Measurements from ENCODE around the gene COL5A2.

Gene COL5A2

GRCh38 chr2:189086710-189087109, 92.9 kb downstream of the COL5A2 start:
- Histone ChIP-seq H3K9ac (ENCODE audit: low read length) (no peak overlapping the region), H3K36me3 (replicated peaks; ENCODE audit: low read depth, low read length) (no peaks in the 10 kb centered on the region), H3K9me3 (ENCODE audit: insufficient read depth, low read length) (no peaks in the 10 kb centered on the region), H3K79me2 (ENCODE audit: low read length) (no peaks in the 10 kb centered on the region), H3K4me2 (ENCODE audit: low read length) (no peak overlapping the region), H4K20me1 (ENCODE audit: insufficient read depth, low read length) (no peaks in the 10 kb centered on the region), H3K4me1 (ENCODE audit: low read length) (no peaks in the 10 kb centered on the region), H3K27me3 (ENCODE audit: low read depth, low read length) (no peaks in the 10 kb centered on the region), H3K27ac (ENCODE audit: low read length) (no peak overlapping the region), H3K4me3 (ENCODE audit: low read length) (no peak overlapping the region), H2AFZ (ENCODE audit: low read depth, low read length) (no peak overlapping the region)
- TF ChIP-seq EZH2phosphoT487 (IDR thresholded peaks at IDR 0.05; ENCODE audit: low read depth) = no peak
- TF ChIP-seq CTCF (IDR thresholded peaks at IDR 0.05; ENCODE audit: low read depth, low read length) = no peak

GRCh38 chr2:189086250-189086649, 93.3 kb downstream of the COL5A2 start:
- no peaks in the 10 kb centered on the region for H3K36me3 ChIP-seq (replicated peaks; ENCODE audit: low read depth, low read length)
- H2AFZ ChIP-seq (ENCODE audit: low read depth, low read length) = no peak overlapping the region
- TF ChIP-seq CTCF (IDR thresholded peaks at IDR 0.05; ENCODE audit: low read depth, low read length) = no peak
- TF ChIP-seq EZH2phosphoT487 (IDR thresholded peaks at IDR 0.05; ENCODE audit: low read depth) = no peak
- no peaks in the 10 kb centered on the region for H3K79me2 ChIP-seq (ENCODE audit: low read length)
- no peaks in the 10 kb centered on the region for H3K4me1 ChIP-seq (ENCODE audit: low read length)
- H3K4me2 ChIP-seq (ENCODE audit: low read length) = no peak overlapping the region
- no peak overlapping the region for H3K27ac ChIP-seq (ENCODE audit: low read length)
- H4K20me1 ChIP-seq (ENCODE audit: insufficient read depth, low read length) = no peaks in the 10 kb centered on the region
- H3K9ac ChIP-seq (ENCODE audit: low read length) = no peak overlapping the region
- H3K4me3 ChIP-seq (ENCODE audit: low read length) = no peak overlapping the region
- no peaks in the 10 kb centered on the region for H3K27me3 ChIP-seq (ENCODE audit: low read depth, low read length)
- H3K9me3 ChIP-seq (ENCODE audit: insufficient read depth, low read length) = no peaks in the 10 kb centered on the region

GRCh38 chr2:189083606-189084005, 96.0 kb downstream of the COL5A2 start:
- no peak overlapping the region for H2AFZ ChIP-seq (ENCODE audit: low read depth, low read length)
- H3K4me3 ChIP-seq (ENCODE audit: low read length) = no peak overlapping the region
- H4K20me1 ChIP-seq (ENCODE audit: insufficient read depth, low read length) = no peaks in the 10 kb centered on the region
- no peak for TF ChIP-seq EZH2phosphoT487 (IDR thresholded peaks at IDR 0.05; ENCODE audit: low read depth)
- no peaks in the 10 kb centered on the region for H3K36me3 ChIP-seq (replicated peaks; ENCODE audit: low read depth, low read length)
- H3K79me2 ChIP-seq (ENCODE audit: low read length) = no peaks in the 10 kb centered on the region
- no peak overlapping the region for H3K9ac ChIP-seq (ENCODE audit: low read length)
- no peaks in the 10 kb centered on the region for H3K9me3 ChIP-seq (ENCODE audit: insufficient read depth, low read length)
- H3K4me1 ChIP-seq (ENCODE audit: low read length) = no peaks in the 10 kb centered on the region
- H3K27me3 ChIP-seq (ENCODE audit: low read depth, low read length) = no peaks in the 10 kb centered on the region
- H3K27ac ChIP-seq (ENCODE audit: low read length) = no peak overlapping the region
- no peak overlapping the region for H3K4me2 ChIP-seq (ENCODE audit: low read length)

DNA sequence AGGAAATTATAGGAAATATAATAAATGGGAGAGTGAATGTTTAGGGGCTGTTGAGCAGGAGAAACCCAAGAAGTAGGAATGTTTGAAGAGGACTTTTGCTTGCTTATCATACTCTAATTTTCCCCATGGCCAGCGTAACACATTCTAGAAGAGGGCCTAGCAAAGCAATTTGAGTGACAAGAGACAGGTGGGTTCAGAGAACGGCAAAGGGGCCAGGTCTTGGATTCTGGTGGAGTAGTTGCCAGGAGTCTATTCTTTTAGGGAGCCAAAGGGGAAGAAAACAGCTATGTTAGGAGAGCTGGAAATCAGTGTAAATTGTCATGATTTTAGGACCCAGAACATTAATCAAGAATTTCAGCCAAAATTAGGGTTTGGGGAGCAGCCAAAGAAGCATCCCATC, 96.5 kb downstream of the COL5A2 start:
- Histone ChIP-seq H3K4me1 (ENCODE audit: low read length) (no peaks in the 10 kb centered on the region), H3K9ac (ENCODE audit: low read length) (no peak overlapping the region), H3K79me2 (ENCODE audit: low read length) (no peaks in the 10 kb centered on the region), H4K20me1 (ENCODE audit: insufficient read depth, low read length) (no peaks in the 10 kb centered on the region), H3K36me3 (replicated peaks; ENCODE audit: low read depth, low read length) (no peaks in the 10 kb centered on the region), H3K27ac (ENCODE audit: low read length) (no peak overlapping the region), H3K9me3 (ENCODE audit: insufficient read depth, low read length) (no peaks in the 10 kb centered on the region), H3K4me3 (ENCODE audit: low read length) (no peak overlapping the region), H3K27me3 (ENCODE audit: low read depth, low read length) (no peaks in the 10 kb centered on the region), H2AFZ (ENCODE audit: low read depth, low read length) (no peak overlapping the region), H3K4me2 (ENCODE audit: low read length) (no peak overlapping the region)
- no peak for TF ChIP-seq EZH2phosphoT487 (IDR thresholded peaks at IDR 0.05; ENCODE audit: low read depth)
- no peak for TF ChIP-seq CTCF (IDR thresholded peaks at IDR 0.05; ENCODE audit: low read depth, low read length)
